ENCODE results near the gene FAT1.
A peak's percentile ranks its signal among the peaks of the same experiment; 100 is the strongest.

FAT1 gene

DNA sequence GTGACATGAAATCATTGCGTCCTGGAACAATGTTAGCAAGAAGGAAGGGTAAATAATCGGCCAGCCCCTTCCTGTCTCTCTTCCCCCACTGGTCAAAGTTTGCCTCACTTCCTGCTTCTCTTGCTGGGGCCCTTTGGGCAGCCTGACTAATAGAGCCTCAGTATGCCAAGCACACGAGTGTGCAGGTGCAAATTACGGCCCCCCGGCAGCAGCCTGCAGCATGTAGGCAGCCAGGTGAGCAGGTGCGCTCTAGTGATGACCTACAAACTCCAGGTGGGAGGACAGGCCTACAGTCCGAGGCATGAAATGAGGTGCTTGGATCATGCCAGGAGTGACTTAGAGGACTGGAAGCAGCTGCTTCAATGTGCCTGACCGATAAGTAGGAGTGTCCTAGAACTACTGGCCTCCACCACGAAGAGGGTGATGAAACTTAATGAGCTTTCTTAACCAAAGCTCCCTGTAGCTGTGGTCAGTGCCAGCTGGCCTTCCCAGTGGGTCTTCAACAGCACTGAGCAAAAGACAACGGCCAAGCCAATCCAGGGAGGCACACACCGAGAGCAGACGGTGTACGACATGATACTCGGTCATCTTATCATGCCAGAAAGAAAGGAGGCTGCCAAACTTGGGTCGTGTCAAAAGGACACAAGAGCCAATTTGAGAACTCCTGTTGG lies 26.1 kb upstream of the FAT1 start:
- no peak for DNase-seq

DNA sequence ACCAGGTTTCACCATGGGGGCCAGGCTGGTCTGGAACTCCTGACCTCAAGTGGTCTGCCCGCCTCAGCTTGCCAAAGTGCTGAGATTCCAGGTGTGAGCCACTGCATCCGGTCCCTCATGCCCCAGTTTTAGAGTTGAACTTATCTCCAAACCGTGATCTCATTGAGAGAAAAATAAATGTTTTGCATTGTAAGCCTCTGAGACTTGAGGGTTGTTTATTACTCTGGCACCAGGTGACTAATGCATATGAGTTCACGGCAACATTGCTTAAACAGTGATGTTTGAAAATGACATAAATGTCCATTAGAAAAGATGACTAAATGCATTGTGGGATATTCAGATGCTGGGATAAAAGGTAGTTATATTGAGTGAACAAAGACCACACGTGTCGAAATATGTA lies 22.9 kb upstream of the FAT1 start:
- no peak for DNase-seq

DNA sequence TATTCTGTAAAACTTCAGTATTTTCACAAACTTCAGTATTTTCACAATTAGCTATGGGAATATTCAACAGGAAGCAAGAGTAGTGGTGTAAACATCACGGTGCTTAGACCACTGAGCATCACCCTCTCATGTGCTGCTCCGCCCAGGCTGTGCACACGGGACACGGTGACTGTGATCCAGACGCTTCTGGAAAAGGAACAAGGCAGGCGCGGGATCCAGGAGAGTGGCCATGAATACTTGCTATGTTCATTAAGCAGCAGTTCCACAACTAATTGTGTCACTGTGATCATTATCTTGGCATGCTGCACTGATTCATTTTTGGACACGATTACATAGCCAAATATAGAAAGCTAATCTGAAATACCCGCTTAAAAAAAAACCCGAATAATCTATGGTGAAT lies 19.6 kb upstream of the FAT1 start:
- DNase-seq = no peak

DNA sequence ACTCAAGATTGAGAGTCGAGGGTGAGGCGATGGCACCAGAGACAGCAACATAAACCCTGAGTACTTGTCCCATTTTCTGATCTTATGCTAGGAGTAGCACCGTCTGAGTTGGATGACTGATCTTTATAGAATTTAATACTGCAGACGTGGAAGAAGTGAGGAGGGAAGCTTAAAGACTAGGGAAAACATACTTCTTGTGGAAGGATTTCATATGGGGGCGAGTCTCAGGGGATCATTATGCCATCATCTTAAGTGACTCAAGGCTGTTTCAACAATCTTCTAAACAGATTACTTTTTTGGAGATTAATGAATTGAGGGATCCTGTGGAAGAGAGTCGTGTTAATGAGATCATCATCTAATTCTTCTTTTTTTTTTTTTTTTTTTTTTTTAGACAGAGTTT lies 17.2 kb upstream of the FAT1 start:
- DNase-seq = no peak

DNA sequence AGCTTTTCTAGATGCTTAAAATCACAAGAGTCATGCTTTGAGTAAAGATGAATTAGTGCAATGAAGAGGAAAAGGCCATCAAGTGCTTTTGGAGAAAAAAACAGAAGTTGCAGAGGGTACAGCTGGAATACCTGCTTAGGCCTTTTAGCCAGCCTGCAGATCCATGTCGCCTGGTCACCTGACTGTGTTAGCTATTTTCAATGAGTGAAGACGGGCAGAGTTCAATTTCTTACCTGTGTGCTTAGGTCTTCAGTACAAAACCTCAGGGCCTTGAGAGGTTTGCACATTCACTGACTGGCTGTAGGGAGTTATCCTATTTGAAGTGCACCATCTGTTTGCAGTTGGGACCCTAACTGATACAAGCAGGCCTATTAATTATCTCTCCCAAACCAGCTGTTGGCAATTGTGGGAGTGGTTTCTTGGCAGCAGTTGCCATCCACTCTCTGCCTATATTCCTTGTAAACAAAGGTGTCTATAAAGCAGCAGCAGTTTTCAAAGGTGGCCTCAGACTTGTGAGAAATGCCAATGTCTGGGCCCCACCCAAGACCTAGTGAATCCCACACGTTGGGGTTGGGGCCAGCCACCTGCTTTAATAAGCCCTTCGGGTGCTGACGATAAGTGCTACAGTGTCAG lies 16.3 kb upstream of the FAT1 start:
- DNase-seq = no peak

DNA sequence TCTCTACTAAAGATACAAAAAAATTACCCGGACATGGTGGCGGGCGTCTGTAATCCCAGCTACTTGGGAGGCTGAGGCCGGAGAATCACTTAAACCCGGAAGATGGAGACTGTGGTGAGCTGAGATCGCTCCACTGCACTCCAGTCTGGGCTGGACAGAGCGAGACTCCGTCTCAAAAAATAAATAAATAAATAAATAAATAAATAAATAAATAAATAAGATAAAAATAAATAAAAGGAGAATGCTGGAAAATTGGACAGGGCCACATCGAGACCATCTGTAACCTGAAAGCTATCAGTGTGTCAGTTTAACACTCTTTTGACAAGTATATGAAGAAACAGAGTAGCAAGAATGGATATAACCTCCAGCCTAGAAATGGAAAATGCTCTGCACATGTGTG lies 15.7 kb upstream of the FAT1 start:
- no peak for DNase-seq

DNA sequence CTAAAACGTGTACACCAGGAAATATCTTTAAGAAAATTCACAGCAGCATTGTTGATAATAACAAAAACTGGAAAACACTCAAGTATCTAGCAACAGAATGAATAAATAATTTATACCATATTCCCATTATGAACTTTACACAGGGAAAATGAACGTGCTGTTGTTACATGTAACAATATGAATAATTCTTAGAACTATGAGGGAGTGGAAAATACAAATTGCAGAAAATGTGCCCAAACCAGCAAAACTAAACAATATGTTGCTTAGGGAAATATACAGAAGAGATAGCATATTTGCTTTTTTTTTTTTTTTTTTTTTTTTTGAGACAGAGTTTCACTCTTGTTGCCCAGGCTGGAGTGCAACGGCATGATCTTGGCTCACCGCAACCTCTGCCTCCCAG lies 14.8 kb upstream of the FAT1 start:
- no peak for DNase-seq

DNA sequence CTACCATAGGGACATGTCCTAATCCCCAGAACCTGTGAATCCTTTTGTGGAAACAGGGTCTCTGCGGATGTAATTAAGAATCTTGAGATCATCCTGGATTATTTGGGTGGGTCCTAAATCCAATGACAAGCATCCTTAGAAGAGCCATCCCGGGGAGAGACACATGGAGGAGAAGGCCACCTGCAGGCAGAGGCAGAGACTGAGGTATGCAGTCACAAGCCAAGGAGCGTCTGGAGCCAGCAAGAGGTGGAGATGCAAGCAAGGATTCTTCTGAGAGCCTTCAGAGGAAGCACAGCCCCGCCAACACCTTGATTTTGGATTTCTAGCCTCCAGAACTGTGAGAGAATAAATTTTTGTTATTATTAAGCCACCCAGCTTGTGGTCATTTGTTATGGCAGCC lies 13.8 kb upstream of the FAT1 start:
- no peak for DNase-seq

DNA sequence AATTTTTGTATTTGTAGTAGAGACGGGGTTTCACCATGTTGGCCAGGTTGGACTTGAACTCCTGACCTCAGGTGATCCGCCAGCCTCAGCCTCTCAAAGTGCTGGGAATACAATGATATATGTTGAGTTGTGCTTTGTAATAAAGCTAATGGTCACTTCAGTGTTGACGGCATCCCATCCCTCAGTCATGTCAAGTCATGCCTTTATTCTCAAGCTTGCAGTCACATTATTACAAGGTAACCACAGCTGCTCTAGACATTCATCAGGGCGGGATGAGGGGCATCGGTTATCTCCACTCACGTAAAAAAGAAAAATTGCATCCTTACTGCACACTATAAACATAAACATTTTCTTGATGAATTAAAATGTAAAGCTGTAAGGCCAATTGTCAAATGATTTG lies 12.8 kb upstream of the FAT1 start:
- no peak for DNase-seq

DNA sequence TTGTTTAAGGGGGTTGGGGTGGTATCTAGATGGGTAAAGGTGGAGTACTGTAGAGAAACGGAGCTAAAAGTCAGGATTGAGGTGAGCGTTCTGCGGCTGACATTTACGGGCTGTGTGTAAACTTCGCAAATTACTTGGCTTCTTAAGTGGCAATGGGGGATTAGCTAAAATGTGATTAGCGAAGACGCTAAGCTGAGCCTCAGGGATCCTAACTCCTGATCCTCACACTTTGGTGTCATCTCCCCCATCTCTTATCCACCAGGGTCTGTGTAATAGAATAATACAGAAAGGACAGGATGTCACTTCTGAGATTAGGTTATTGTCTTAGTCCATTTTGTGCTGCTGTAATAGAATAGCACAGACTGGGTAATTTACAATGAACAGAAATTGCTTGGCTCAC lies 10.6 kb upstream of the FAT1 start:
- DNase-seq = no peak

DNA sequence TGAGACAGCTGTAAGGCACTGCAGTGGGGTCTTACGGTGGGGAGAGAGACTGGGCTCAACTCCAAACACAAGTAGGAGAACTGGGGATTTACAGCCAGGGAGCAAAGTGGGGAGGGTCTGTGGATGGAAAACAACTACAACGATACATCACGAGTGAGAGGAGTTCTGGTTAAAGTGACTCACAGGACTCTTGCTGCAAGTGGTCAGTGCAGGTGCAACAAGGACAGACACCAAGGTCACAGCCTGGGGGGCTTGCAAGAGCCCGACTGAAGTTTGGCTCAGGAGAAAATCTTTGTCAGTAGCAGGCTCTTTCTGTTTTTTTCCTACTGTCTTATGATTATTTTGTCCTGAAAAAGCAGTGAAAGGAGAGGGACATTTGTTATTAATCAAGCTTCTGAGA lies 10.1 kb upstream of the FAT1 start:
- DNase-seq = no peak

DNA sequence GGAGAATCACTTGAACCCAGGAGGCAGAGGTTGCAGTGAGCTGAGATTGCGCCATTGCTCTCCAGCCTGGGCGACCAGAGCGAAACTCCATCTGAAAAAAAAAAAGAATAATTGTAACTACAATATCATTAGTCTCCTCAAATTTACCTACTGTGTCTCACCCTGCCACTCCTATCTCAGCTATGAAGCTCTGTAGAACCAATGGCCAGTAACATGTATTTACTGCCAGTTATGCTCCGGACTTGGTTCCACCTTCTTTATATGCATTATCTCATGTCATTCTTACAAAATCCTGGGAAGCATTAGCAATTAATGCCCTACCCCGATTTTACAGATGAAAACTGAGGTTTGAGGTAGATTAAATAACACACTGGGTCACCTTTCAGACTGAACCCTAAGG lies 7.0 kb upstream of the FAT1 start:
- DNase-seq = no peak

DNA sequence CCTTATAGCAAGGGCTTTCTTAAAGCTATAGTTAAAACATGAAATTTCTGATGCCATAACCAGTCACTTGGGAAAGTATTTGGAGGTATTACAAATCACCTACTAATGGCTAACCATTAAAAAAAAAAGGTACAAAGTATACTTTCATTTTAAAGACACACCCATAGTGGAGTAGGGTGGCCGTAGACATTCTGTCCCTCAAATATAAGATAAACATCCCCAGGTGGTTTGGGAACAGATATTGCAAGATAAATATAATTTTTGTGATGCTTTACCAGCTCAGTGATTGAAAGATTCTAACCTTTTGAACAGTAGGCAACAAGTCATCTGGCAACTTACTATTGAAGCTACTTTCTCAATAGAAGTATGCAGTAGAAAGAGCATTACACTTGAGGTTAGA lies 6.2 kb upstream of the FAT1 start:
- DNase-seq = no peak

DNA sequence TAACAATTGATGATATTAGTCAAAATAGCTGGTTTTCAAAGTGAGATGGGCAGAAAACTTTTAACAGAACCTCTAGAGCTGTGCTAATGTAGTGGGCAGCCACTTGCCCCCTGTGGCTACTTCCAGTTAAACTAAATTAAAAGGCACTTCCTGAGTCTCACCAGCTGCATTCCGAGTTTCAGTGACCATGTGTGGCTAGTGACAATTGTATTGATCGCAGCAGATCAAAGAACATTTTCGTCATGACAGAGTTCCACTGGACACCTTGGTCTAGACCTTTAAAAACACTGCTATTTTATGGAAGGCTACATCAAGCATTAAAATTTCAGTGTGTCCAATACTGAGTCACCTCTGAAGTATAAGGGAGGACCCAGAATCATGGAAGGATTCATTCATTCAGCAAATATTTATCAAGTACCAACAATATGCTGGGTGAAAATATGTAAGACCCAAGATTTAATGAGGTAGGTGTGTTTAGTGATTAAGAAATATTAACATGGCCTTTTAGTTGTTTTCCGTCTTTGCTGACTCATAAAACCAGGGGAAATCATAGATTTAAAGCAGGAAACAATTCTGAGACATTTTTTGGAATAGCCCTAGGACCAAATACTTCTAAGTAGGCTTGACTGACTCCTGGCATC lies 5.1 kb upstream of the FAT1 start:
- DNase-seq = no peak

DNA sequence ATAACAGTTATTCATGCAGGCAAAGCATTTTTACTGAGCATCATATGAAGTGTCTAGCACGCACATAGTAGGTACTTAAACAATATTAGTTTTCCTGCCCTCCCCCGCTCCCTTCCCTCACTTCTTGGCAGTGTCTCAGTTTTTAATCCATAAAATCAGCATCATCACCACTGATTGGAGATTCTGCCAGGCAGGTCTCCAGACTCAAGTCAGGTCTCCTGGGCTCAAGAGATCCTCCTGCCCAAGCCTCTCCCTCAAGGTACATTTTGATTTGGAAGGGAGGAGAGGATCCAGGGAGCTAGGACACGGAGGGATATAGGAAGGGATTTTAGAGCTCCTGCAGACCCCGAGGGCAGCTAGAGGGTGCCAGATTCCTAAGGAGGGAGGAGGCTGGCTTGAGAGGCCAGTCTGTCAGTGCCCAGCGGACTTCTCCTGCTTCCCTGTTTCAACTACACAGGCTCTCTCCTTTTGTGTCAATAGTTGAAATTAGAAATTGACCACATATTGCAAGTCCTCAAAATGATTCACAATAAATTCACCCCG lies 4.4 kb upstream of the FAT1 start:
- no peak for DNase-seq

DNA sequence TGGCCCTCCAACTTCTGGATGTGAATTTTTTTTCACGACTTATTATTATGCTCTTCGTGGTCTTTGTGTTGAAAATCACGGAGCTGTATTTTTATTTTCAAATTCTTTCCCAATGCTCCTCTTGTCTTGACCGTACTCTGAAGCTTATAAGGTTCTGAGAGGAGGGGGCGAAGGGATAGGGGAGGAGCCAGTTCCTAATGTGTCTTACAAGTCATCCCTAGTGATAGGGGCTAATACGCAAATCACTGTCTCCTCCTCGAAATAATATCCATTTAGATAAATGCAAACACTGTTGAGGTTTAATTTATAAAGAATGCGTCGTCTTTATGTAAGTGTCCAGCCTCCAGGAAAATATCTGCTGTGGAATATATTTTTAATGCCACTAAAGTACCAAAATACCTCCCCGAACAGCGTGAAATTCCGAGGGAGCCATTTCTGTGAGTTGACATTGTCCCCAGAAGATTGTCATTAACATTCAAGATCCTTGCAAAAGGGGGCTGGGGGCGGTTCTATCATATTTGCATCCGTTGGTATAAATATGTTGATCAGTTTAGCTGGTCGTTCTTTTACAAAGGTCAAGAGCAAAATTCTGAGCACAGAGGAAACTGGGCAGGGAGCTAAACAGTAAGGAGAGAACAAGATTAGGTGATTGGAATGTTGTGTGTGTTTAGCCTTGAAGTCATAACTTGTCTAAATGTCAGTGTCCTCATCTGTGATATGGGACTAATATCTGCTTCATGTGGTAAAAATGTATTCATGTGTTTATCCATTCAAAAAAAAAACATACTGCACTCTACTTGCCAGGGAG lies 3.7 kb upstream of the FAT1 start:
- no peak for DNase-seq

DNA sequence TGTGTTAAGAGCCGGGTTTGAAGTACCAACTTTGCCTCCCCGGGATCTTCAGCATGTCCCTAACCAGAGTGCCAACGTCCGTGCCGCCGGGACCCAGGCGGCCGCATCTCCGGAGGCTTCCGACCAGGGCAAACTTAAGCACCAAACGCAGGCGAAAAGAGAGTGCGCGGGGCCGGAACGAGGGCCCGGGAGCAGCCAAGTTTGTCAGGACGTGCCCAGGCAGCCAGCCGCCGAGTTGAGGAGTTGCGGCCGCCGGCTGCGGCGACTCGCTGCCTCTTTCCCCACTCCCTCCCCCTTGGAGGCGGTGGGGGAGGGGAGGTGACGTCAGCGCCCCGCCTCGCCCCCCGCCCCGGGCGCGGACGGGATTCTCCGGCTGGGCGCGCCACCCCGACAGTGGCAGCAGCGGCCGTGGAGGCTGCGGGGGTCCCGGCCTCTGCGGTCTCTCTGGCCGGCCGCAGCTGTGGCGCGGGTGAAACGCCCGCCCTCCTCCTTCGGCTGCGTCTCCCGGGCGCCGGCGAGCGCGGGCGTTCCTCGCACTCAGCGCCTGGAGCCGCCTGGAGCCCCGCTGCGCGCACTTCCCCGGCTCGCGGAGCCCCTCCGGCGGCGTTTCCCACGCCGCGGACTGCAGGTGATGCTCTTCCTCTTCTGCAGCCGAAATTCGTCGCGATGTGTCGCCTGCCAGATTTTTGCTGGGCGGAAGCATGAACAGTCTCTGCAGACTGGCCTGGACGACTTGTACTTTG lies 2.9 kb upstream of the FAT1 start:
- no peak for DNase-seq

DNA sequence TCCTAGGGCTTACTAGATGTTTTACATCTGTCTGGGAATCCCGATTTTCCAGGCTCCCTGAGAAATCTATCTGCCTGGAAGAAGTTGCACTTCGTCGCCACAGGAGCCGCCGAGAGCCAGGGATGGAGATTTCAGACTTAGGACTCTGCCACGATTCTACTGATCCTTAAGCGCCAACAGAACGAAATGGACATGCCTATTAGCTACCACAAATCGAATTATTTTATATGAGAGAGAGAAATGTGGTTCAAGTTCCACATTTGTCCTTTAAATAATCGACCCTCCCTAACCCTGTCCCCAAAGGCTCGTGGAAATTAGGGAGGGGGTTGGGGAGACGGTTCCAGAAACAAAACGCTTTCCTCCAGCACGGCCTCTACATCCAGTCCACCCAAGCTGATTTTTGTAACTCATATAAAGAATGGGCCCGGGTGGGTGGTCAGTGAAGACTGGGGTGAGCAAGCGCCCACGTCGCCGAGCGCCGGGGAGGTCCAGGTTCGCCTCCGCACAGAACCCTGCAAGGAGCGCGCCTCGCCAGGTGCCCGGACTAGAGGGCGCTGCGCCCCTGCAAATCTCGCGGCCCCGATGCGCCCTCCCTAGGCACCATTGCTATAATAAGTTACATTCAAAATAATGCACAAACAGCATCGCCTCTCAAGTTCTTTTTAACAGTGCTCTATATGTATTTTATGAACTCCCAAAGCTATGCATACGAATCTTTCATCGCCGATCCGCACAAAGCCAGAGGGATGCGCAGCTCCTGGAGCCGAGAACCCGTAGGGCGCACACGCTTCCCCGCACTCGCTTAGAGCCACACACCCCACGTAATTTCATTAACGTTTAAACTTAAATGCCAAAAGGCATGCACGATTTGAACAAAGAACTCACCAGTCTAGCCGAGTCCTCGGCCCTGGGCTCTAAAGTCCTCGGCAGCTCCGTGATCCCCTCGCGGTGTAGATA lies 2.1 kb upstream of the FAT1 start:
- DNase-seq = peak; percentile 46

DNA sequence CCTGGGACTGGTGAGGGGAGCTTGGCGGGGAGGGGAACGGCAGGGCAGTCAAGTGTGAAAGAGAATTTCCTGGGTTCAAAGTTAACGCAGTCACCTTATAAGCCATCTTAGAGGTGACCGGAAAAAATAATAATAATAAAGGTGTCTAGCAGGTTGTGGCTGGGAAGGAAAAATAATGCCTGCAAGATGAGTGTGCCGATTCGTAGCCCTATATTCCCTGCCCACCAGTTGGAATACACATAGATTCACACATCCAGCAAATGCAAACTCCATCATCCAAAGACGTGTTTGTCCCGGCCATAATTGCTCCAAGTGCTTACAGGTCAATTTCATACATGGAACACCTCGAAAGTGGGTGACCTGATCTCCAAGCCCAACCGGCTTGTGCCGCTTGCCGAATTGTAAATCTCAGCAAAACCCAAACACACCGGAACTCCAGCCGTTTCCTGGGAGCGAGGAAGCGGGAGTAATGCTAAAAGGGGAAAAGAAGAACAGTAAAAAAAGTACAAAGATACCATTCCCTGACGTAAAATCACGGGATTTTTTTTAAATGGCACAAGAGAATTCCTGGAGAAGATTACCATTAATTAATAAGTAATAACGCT lies 1.3 kb upstream of the FAT1 start:
- no peak for DNase-seq

DNA sequence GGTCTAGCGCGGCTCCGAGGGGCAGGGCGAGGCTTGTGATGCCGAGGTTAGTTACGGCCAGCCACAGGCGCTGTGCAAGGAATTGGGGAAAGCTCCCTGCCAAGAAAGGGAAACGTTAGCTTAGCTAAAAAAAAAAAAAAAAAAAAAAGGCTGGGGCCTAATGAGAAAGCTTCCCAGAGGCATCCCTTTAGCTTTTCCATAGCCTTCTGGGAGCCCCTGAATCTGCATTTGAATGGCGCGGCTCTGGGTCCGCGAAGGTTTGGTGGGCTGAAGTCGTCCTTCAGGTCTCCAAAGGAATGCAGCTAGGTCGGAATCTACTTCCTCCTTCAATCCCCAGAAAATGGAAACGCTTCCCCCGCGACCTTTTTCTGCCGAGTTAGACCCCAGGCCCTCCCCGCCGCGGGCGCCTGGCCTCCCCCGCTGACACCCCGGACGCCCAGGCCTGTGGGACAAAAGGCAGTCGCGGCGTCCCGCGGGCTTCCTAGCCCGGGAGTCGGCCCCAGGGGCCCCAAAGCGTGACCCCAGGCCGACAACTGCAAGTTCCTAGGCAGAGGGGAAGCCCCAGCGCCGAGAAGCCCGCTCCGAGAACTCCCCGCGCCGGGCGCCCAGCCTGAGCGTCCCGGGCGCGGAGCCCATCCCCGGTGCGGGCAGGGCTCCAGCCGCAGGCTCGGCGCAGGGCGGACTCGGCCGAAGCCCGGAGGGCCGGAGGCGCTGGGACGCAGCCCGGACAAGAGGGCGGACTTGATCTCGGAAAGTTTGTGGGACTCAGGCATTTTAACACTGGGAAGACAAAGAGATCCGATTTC lies 605 bp upstream of the FAT1 start:
- no peak for DNase-seq

Measured in stimulated activated CD8-positive, alpha-beta memory T cell treated with anti-CD3 and anti-CD28 coated beads, Interleukin-4, amount 100 ng/mL, for 48 hours (primary cell).